Endodermal cell (in vitro differentiated cells): ENCODE data around the gene MYL7. TPM values are rescaled to one million over a fixed set of nuclear protein-coding genes. Genes with fewer than 3 reads are reported as not detected.

Experiments used
- DNase-seq: peaks from one replicate; pipeline ENCODE4 v3.0.0-alpha.2; 2017
- H3K27ac ChIP-seq: 2 replicates; pipeline ENCODE4 v1.5.1; 2013; ENCODE audit warnings: mild to moderate bottlenecking, low read depth, low read length, moderate library complexity
- H3K27me3 ChIP-seq: 2 replicates; pipeline ENCODE4 v1.6.1; 2013; ENCODE audit warnings: mild to moderate bottlenecking, low read length, moderate library complexity; ENCODE audit not compliant: insufficient read depth, control insufficient read depth, poor library complexity, severe bottlenecking
- H3K36me3 ChIP-seq: 2 replicates; pipeline ENCODE4 v1.7.0; 2013; ENCODE audit warnings: mild to moderate bottlenecking, low read length, moderate library complexity; ENCODE audit not compliant: control insufficient read depth, insufficient read depth
- H3K4me1 ChIP-seq: one replicate; pipeline ENCODE4 v1.7.0; 2013; ENCODE audit warnings: low read length; ENCODE audit not compliant: control insufficient read depth, insufficient read depth
- H3K4me3 ChIP-seq: 2 replicates; pipeline ENCODE4 v1.5.1; 2013; ENCODE audit warnings: mild to moderate bottlenecking, low read length, moderate library complexity
- H3K9ac ChIP-seq: 2 replicates; pipeline ENCODE4 v1.6.1; 2013; ENCODE audit warnings: mild to moderate bottlenecking, low read length, moderate library complexity; ENCODE audit not compliant: poor library complexity, severe bottlenecking; ENCODE audit errors: extremely low read depth
- H3K9me3 ChIP-seq: 2 replicates; pipeline ENCODE4 v1.6.1; 2013; ENCODE audit warnings: mild to moderate bottlenecking, low read length, moderate library complexity; ENCODE audit not compliant: control insufficient read depth
- H3K27ac Mint-ChIP-seq: 2 replicates; pipeline ENCODE4 v1.8.0; 2020; ENCODE audit warnings: mixed read lengths
- H3K27me3 Mint-ChIP-seq: 2 replicates; pipeline ENCODE4 v1.8.0; 2021; ENCODE audit warnings: mild to moderate bottlenecking, mixed read lengths; ENCODE audit not compliant: insufficient read depth
- H3K36me3 Mint-ChIP-seq: 2 replicates; pipeline ENCODE4 v1.8.0; 2020; ENCODE audit warnings: low read depth, mixed read lengths
- H3K4me1 Mint-ChIP-seq: 2 replicates; pipeline ENCODE4 v1.8.0; 2020; ENCODE audit warnings: mixed read lengths
- H3K4me3 Mint-ChIP-seq: 2 replicates; pipeline ENCODE4 v1.8.0; 2020; ENCODE audit warnings: mild to moderate bottlenecking, moderate library complexity, mixed read lengths
- H3K9me3 Mint-ChIP-seq: 2 replicates; pipeline ENCODE4 v1.8.0; 2020; ENCODE audit warnings: mild to moderate bottlenecking, mixed read lengths
- WGBS, 2 experiments: methylation state at CpG; one replicate each; pipeline versions ENCODE4 v1.1.5 to v1.1.7; 2013; ENCODE audit warnings: missing lambda C conversion rate in 2 of 2, mixed read lengths in 1 of 2; ENCODE audit not compliant: insufficient coverage in 1 of 2, insufficient read length in 1 of 2; 5-methylcytosine and 5-hydroxymethylcytosine counted together
- total RNA-seq, 2 donors: library from RNA; stranded (reverse); fragmentation: NEBNext Ultra II Directional in 1 of 2; extraction: Animal tissue kit (Norgen Biotek cat#: 25700) in 1 of 2; gene quantifications; 2 replicates in 1 of 2; 3 replicates in 1 of 2; pipeline ENCODE4 v1.2.1, GENCODE V29; 2021
- TF ChIP-seq, protein P1 (sequence below): fragments of 200-600 bp; sonication (generic); conservative IDR thresholded peaks from 2 replicates; pipeline ENCODE4 v1.5.0; 2021; ENCODE audit warnings: antibody characterized with exemption, mild to moderate bottlenecking

The MYL7 gene
- total RNA-seq, 2 donors from 2014 or later, result 115 to 120 TPM

DNA sequence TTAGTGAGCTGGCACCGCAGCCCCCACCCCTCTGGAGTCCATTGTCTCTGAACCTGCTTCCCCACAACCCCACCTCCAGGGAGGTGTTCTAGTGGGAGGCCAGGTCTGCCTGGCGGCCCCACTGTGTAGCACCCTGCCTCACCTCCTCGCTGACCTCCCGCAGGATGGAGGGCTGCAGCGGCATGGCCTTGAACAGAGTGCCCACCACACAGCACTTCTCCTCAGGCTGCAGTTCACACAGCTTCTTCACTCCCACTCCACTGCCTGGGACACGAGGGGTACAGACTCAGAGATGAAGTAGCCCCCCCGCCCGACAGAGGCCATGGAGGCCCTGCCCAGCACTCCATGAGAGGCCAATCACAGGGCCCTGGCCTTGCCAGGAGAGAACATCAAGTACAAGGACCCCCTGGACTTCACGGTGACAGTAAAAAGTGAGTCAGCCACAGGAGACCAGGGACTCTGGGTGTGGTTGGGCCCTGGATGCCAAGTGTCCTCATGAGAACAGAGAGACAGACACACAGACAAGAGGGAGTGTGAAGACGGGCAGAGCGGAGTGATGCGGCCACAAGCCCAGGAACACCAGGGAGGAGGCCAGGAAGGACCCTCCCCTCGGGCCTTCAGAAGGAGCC lies 23.2 kb downstream of the MYL7 start:
- Mint-ChIP-seq H3K4me1 (peaks cover 5% of the 10 kb centered on the region), H3K4me3 (no peak overlapping the region), H3K27ac (no peak overlapping the region), H3K36me3 (peaks cover 73% of the 10 kb centered on the region), H3K27me3 (no peaks in the 10 kb centered on the region), H3K9me3 (no peaks in the 10 kb centered on the region)
- Histone ChIP-seq H3K9ac (no peak overlapping the region), H3K36me3 (peaks cover 26% of the 10 kb centered on the region), H3K4me3 (no peak overlapping the region), H3K9me3 (no peaks in the 10 kb centered on the region), H3K27me3 (no peaks in the 10 kb centered on the region), H3K27ac (no peak overlapping the region), H3K4me1 (no peaks in the 10 kb centered on the region)
- DNase-seq, result no peak
- WGBS, 2 experiments, result 93 to 97% methylated on average over 9 to 13 of the region's 13 CpGs
- TF ChIP-seq, protein P1, sequence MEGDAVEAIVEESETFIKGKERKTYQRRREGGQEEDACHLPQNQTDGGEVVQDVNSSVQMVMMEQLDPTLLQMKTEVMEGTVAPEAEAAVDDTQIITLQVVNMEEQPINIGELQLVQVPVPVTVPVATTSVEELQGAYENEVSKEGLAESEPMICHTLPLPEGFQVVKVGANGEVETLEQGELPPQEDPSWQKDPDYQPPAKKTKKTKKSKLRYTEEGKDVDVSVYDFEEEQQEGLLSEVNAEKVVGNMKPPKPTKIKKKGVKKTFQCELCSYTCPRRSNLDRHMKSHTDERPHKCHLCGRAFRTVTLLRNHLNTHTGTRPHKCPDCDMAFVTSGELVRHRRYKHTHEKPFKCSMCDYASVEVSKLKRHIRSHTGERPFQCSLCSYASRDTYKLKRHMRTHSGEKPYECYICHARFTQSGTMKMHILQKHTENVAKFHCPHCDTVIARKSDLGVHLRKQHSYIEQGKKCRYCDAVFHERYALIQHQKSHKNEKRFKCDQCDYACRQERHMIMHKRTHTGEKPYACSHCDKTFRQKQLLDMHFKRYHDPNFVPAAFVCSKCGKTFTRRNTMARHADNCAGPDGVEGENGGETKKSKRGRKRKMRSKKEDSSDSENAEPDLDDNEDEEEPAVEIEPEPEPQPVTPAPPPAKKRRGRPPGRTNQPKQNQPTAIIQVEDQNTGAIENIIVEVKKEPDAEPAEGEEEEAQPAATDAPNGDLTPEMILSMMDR, result no peak

DNA sequence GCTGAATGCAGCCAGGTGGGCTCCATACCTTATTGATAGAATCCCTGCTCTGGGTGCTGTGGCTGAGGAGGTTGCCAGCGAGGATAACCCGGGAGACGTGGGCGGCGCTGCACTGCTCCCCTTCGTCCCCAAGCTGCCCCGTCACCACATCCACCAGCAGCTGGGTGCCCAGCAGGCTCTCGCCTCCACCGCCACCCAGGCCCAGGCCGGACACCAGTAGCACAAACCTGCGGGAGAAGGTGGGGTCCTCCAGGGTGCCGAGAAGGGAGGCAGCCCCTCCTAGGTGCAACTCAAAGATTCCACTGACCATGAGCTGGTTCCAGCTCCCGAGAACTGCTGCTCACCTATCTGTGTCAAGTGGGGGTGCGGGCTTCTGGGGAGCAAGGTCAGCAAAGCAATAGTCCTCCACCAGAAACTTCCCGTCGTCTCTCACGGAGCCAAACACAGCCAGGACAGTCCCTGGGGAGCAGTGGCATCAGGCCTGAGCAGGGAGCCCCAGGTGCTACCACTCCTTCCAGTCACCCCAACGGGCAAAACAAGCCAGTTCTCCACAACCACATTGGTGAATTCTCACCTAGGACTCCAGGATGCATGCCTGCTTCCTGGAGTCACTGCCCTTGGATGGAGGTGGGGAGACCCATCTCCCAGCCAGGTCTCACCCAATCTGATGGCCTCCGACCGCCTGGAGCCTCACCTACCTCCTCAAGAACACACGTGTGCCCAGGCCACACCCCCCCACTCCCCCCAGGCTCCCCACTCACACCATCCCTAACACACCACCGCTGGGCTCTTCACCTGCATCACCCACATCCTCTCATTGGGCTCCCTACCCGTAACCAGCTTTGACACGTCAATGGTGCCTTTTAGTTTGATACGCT lies 24.1 kb downstream of the MYL7 start:
- peaks cover 26% of the 10 kb centered on the region for H3K36me3 ChIP-seq
- no peak overlapping the region for H3K27ac ChIP-seq
- WGBS, 2 experiments, result 93 to 98% methylated on average over 18 to 25 of the region's 25 CpGs
- H3K4me3 Mint-ChIP-seq, result no peak overlapping the region
- DNase-seq, result no peak
- no peaks in the 10 kb centered on the region for H3K4me1 ChIP-seq
- no peaks in the 10 kb centered on the region for H3K9me3 Mint-ChIP-seq
- H3K9ac ChIP-seq, result no peak overlapping the region
- peaks cover 76% of the 10 kb centered on the region for H3K36me3 Mint-ChIP-seq
- no peaks in the 10 kb centered on the region for H3K4me1 Mint-ChIP-seq
- H3K4me3 ChIP-seq, result no peak overlapping the region
- no peaks in the 10 kb centered on the region for H3K27me3 ChIP-seq
- no peak overlapping the region for H3K27ac Mint-ChIP-seq
- H3K9me3 ChIP-seq, result no peaks in the 10 kb centered on the region
- H3K27me3 Mint-ChIP-seq, result no peaks in the 10 kb centered on the region
- TF ChIP-seq, protein P1, result no peak

DNA sequence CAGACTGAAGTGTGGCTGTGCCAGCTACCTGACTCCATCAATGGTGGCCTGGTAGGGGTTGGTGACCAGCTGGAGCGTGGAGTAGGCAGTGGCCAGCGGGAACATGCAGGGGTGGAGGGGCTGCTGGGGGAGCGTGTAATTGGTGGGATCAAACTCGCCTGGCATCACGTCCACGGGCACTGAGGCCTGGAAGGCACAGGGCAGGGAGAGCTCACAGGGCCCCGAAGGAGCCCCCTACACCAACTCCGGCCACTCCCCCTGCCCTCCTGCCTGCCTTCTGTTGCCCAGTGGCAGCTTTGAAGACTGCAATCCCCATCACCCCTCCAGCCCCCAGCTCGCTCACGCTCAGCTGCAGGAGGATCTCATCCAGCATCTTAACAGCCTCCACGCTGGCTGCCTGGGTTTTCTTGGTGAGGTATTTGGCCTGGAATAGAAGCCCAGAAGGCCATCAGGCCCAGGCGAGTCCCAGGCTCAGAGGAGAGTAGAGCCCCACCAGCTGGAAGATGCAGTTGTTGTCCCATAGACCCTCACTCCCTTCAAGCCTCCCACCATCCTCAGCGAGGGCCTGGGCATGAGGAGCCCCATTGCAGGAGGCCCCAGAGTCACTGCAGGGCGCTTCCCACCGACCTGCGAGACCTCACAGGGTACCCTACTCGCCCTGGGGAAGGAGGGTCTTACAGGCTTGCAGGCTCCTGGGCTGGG lies 24.9 kb downstream of the MYL7 start:
- no peaks in the 10 kb centered on the region for H3K27me3 ChIP-seq
- Mint-ChIP-seq H3K36me3 (peaks cover 73% of the 10 kb centered on the region), H3K4me3 (no peak overlapping the region), H3K27me3 (no peaks in the 10 kb centered on the region), H3K27ac (no peak overlapping the region), H3K9me3 (no peaks in the 10 kb centered on the region), H3K4me1 (no peaks in the 10 kb centered on the region)
- H3K9me3 ChIP-seq, result no peaks in the 10 kb centered on the region
- H3K36me3 ChIP-seq, result peaks cover 18% of the 10 kb centered on the region
- H3K4me1 ChIP-seq, result no peaks in the 10 kb centered on the region
- no peak overlapping the region for H3K4me3 ChIP-seq
- DNase-seq, result no peak
- WGBS, 2 experiments, result 91 to 96% methylated on average over 6 to 17 of the region's 17 CpGs
- no peak overlapping the region for H3K27ac ChIP-seq
- H3K9ac ChIP-seq, result no peak overlapping the region
- TF ChIP-seq, protein P1, result no peak
